Nephron (organoid): ENCODE data around the gene GSS.

ENCODE experiments used
- H3K27ac Mint-ChIP-seq, 3 experiments: 2 replicates each; pipeline ENCODE4 v1.8.0; 2020; ENCODE audit warnings: mixed read lengths in 3 of 3, mild to moderate bottlenecking in 2 of 3, moderate library complexity in 1 of 3
- H3K27me3 Mint-ChIP-seq: 2 replicates; pipeline ENCODE4 v1.8.0; 2021; ENCODE audit warnings: low read depth, mild to moderate bottlenecking, moderate library complexity, mixed read lengths
- H3K36me3 Mint-ChIP-seq: 2 replicates; pipeline ENCODE4 v1.8.0; 2020; ENCODE audit warnings: low read depth, mixed read lengths
- H3K4me1 Mint-ChIP-seq: 2 replicates; pipeline ENCODE4 v1.8.0; 2020; ENCODE audit warnings: mixed read lengths
- H3K4me3 Mint-ChIP-seq, 3 experiments: 2 replicates each; pipeline ENCODE4 v1.8.0; 2020; ENCODE audit warnings: mild to moderate bottlenecking in 3 of 3, mixed read lengths in 3 of 3, moderate library complexity in 2 of 3
- H3K9me3 Mint-ChIP-seq: 2 replicates; pipeline ENCODE4 v1.8.0; 2020; ENCODE audit warnings: mixed read lengths
- TF ChIP-seq, protein P1 (sequence below), 3 experiments: fragments of 200-600 bp; sonication (generic); IDR thresholded peaks; one replicate each; pipeline ENCODE4 v1.5.0; 2021; ENCODE audit warnings: antibody characterized with exemption in 3 of 3; ENCODE audit not compliant: unreplicated experiment in 3 of 3

The GSS gene

DNA sequence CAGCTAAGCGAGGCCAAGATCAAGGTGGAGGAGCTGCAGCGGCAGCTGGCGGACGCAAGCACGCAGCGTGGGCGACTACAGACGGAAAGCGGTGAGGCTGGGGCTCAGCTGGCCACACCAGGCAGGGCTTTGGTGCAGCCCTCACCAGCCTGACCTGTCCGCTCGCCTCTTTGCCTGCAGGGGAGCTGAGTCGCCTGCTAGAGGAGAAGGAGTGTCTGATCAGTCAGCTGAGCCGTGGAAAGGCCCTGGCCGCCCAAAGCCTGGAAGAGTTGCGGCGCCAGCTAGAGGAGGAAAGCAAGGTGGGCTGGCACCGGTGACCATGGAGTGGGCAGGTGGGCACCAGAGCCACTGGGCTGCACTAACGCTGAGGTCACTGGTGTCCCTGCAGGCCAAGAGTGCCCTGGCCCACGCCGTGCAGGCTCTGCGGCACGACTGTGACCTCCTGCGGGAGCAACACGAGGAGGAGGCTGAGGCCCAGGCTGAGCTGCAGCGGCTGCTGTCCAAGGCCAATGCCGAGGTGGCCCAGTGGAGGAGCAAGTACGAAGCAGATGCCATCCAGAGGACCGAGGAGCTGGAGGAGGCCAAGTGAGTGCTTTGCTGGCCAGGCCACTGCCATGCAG lies 42.8 kb upstream of the GSS start:
- peaks cover 37% of the 10 kb centered on the region for H3K36me3 Mint-ChIP-seq
- no peak overlapping the region for H3K27ac Mint-ChIP-seq
- TF ChIP-seq, protein P1, sequence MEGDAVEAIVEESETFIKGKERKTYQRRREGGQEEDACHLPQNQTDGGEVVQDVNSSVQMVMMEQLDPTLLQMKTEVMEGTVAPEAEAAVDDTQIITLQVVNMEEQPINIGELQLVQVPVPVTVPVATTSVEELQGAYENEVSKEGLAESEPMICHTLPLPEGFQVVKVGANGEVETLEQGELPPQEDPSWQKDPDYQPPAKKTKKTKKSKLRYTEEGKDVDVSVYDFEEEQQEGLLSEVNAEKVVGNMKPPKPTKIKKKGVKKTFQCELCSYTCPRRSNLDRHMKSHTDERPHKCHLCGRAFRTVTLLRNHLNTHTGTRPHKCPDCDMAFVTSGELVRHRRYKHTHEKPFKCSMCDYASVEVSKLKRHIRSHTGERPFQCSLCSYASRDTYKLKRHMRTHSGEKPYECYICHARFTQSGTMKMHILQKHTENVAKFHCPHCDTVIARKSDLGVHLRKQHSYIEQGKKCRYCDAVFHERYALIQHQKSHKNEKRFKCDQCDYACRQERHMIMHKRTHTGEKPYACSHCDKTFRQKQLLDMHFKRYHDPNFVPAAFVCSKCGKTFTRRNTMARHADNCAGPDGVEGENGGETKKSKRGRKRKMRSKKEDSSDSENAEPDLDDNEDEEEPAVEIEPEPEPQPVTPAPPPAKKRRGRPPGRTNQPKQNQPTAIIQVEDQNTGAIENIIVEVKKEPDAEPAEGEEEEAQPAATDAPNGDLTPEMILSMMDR (IDR thresholded peaks at IDR 0.05; ENCODE audit: unreplicated experiment in 3 of 3): no peak
- H3K4me3 Mint-ChIP-seq: no peak overlapping the region
- peaks cover 3% of the 10 kb centered on the region for H3K27me3 Mint-ChIP-seq
- H3K9me3 Mint-ChIP-seq: no peaks in the 10 kb centered on the region
- H3K4me1 Mint-ChIP-seq: no peaks in the 10 kb centered on the region

DNA sequence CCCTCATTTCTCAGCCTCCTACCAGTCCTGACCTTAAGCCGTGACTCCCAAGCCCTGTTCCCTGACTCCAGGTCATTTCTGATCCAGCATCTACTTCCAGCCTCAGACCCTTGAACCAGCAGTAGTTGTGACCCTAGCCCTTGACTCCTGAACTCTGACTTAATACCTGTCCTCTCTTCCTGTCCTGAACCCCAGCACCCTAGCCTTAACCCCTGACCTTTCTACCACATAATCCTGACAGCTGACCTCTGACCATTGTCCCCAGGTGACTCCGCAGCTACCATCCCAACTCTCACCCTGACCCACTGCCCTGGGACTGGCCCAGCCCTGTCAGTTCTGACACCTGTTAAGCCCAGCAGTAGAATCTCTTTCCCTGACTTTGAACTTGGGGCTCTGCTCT lies 42.2 kb upstream of the GSS start:
- Mint-ChIP-seq H3K4me1 (no peaks in the 10 kb centered on the region), H3K27ac (no peak overlapping the region)

DNA sequence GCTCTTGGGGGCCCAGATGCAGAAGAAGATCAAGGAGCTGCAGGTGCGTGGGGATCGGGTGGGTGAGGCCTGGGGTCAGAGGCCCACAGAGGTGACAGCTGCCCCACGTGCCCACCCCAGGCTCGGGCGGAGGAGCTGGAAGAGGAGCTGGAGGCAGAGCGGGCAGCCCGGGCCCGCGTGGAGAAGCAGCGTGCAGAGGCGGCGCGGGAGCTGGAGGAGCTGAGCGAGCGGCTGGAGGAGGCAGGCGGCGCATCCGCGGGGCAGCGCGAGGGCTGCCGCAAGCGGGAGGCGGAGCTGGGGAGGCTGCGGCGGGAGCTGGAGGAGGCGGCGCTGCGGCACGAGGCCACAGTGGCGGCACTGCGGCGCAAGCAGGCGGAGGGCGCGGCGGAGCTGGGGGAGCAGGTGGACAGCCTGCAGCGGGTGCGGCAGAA lies 41.5 kb upstream of the GSS start:
- no peaks in the 10 kb centered on the region for H3K4me1 Mint-ChIP-seq
- TF ChIP-seq, protein P1 (IDR thresholded peaks at IDR 0.05; ENCODE audit: unreplicated experiment in 3 of 3): no peak
- H3K36me3 Mint-ChIP-seq: peaks cover 37% of the 10 kb centered on the region
- H3K4me3 Mint-ChIP-seq: no peak overlapping the region
- peaks cover 3% of the 10 kb centered on the region for H3K27me3 Mint-ChIP-seq
- H3K27ac Mint-ChIP-seq: no peak overlapping the region
- no peaks in the 10 kb centered on the region for H3K9me3 Mint-ChIP-seq

More for the DNA sequence above, 42.2 kb upstream of the GSS start:
- Mint-ChIP-seq H3K4me3 (no peak overlapping the region), H3K27me3 (peaks cover 3% of the 10 kb centered on the region), H3K9me3 (no peaks in the 10 kb centered on the region), H3K36me3 (peaks cover 40% of the 10 kb centered on the region)
- TF ChIP-seq, protein P1 (IDR thresholded peaks at IDR 0.05; ENCODE audit: unreplicated experiment in 3 of 3): no peak

DNA sequence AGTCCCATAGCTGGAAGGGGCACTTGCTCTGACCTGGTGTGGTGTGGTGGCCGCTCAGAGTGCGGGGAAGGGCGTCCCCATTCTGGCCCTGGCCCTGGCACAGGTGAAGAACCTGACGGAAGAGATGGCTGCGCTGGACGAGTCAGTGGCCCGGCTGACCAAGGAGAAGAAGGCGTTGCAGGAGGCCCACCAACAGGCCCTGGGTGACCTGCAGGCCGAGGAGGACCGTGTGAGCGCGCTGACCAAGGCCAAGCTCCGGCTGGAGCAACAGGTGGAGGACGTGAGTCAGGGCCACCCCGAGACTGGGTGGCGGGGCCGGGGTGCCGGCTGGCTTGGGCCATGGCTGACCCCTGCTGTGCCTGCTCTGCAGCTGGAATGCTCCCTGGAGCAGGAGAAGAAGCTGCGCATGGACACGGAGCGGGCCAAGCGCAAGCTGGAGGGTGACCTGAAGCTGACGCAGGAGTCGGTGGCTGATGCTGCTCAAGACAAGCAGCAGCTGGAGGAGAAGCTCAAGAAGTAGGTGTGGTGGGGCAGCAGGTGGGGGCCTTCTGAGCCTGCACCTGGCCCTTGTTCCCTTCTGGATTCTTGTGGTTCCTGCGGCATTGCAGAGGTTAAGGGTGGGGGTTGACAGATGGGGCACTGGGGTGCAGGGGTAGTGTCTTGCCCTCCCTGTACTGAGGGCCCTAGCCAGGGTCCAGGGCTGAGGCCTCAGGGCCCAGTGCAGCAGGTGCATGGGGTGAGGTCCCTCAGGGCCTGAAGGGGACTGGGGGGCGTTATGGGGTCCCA lies 40.8 kb upstream of the GSS start:
- Mint-ChIP-seq H3K9me3 (no peaks in the 10 kb centered on the region), H3K4me1 (no peaks in the 10 kb centered on the region), H3K4me3 (no peak overlapping the region), H3K27ac (no peak overlapping the region), H3K36me3 (peaks cover 39% of the 10 kb centered on the region), H3K27me3 (peaks cover 3% of the 10 kb centered on the region)
- TF ChIP-seq, protein P1 (IDR thresholded peaks at IDR 0.05; ENCODE audit: unreplicated experiment in 3 of 3): no peak

DNA sequence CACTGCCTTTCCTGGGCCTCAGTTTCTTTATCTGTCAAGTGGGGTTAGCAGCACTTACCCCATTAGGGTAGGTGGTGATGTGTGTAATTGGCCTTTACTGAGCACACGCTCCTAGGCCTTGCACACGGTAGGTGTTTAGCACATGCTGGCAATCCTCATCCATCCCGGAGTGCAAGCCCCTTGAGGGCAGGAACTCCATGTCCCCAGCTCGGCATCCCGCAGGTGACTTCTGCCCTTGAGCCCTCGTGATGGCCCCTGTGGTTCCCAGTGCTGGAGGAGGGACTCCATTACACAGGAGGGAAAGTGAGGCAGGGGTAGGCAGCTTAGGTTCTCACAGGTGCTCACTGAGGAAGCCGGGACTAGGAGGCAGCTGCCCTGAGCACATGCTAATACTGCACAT lies 40.1 kb upstream of the GSS start:
- Mint-ChIP-seq H3K9me3 (no peaks in the 10 kb centered on the region), H3K4me1 (no peaks in the 10 kb centered on the region), H3K27ac (no peak overlapping the region), H3K36me3 (peaks cover 39% of the 10 kb centered on the region), H3K4me3 (no peak overlapping the region), H3K27me3 (peaks cover 3% of the 10 kb centered on the region)
- TF ChIP-seq, protein P1 (IDR thresholded peaks at IDR 0.05; ENCODE audit: unreplicated experiment in 3 of 3): no peak
